Measurements from ENCODE around the gene SERF1B. TPM values are rescaled to one million over a fixed set of nuclear protein-coding genes. Genes with fewer than 3 reads are reported as not detected.

SERF1B gene
- total RNA-seq, 2 donors from 2014 or later, result 27.9 to 37.9 TPM

Other genes with a start within 250 kb of the SERF1B start
- gene SMN2, start 24.4 kb downstream of the SERF1B start, total RNA-seq, result 10 to 100 TPM; 22.4 to 39.3 TPM